Fibroblast of pulmonary artery (primary cell): ENCODE results near the gene PODNL1.

Source experiments
- DNase-seq: peaks from one replicate; pipeline ENCODE4 v3.0.0-alpha.2; 2010; ENCODE audit warnings: low read depth
- H3K4me3 ChIP-seq: replicated peaks from 2 replicates; pipeline ENCODE4 v1.5.1; 2011; ENCODE audit warnings: low read depth, mild to moderate bottlenecking, control low read depth, low read length, moderate library complexity
- TF ChIP-seq, protein P1 (sequence below): IDR thresholded peaks from 2 replicates; pipeline ENCODE4 v1.5.1; 2011; ENCODE audit warnings: mild to moderate bottlenecking, control low read depth, low read length, inconsistent platforms; ENCODE audit errors: missing control alignments

PODNL1 gene, protein sequence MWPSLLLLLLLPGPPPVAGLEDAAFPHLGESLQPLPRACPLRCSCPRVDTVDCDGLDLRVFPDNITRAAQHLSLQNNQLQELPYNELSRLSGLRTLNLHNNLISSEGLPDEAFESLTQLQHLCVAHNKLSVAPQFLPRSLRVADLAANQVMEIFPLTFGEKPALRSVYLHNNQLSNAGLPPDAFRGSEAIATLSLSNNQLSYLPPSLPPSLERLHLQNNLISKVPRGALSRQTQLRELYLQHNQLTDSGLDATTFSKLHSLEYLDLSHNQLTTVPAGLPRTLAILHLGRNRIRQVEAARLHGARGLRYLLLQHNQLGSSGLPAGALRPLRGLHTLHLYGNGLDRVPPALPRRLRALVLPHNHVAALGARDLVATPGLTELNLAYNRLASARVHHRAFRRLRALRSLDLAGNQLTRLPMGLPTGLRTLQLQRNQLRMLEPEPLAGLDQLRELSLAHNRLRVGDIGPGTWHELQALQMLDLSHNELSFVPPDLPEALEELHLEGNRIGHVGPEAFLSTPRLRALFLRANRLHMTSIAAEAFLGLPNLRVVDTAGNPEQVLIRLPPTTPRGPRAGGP

DNA sequence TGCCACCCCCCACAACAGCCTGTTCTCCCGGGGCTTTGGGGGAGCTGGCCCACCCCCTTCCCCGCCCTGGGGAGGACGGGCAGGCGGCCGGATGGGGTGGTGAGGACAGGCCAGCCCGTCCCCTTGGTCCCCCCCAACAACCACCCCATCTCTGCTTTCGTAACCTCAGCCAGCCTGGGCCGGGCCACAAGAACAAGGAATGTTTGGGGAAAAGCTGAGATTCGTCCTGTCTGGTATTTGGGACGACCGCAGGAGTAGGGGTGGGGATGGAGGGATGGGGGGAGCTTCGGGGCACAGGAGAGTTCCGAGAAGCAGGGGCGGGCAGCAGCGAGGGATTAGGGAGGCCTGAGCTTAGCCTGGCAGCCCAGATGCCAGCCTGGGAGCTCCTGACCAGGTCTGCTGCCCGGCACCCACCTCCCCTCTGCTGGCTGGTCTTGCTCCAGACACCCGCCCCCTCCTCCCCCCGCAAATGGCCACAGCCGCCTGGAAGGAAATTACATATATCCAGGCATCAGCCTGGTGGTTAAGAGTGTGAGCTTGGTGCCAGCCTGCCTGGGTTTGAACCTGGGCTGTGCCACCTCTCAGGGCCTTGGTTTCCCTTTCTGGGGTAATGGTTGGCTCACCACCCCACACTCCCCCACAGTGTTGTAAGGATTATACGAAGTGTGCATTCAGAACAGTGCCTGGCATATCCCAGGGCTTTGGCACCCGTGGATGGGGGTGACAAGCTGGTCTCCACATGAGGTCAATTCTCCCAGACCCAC lies at the start of gene PODNL1:
Gene PODNL1 (minus strand): TSS at position 117 of the 764 bp plus-strand sequence. CDS start 236 bp downstream, outside the sequence.
- H3K4me3 ChIP-seq: peak within 1 kb of the TSS; percentile 35
- TF ChIP-seq, protein P1, sequence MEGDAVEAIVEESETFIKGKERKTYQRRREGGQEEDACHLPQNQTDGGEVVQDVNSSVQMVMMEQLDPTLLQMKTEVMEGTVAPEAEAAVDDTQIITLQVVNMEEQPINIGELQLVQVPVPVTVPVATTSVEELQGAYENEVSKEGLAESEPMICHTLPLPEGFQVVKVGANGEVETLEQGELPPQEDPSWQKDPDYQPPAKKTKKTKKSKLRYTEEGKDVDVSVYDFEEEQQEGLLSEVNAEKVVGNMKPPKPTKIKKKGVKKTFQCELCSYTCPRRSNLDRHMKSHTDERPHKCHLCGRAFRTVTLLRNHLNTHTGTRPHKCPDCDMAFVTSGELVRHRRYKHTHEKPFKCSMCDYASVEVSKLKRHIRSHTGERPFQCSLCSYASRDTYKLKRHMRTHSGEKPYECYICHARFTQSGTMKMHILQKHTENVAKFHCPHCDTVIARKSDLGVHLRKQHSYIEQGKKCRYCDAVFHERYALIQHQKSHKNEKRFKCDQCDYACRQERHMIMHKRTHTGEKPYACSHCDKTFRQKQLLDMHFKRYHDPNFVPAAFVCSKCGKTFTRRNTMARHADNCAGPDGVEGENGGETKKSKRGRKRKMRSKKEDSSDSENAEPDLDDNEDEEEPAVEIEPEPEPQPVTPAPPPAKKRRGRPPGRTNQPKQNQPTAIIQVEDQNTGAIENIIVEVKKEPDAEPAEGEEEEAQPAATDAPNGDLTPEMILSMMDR: no peak
- DNase-seq: peak; percentile 64

DNA sequence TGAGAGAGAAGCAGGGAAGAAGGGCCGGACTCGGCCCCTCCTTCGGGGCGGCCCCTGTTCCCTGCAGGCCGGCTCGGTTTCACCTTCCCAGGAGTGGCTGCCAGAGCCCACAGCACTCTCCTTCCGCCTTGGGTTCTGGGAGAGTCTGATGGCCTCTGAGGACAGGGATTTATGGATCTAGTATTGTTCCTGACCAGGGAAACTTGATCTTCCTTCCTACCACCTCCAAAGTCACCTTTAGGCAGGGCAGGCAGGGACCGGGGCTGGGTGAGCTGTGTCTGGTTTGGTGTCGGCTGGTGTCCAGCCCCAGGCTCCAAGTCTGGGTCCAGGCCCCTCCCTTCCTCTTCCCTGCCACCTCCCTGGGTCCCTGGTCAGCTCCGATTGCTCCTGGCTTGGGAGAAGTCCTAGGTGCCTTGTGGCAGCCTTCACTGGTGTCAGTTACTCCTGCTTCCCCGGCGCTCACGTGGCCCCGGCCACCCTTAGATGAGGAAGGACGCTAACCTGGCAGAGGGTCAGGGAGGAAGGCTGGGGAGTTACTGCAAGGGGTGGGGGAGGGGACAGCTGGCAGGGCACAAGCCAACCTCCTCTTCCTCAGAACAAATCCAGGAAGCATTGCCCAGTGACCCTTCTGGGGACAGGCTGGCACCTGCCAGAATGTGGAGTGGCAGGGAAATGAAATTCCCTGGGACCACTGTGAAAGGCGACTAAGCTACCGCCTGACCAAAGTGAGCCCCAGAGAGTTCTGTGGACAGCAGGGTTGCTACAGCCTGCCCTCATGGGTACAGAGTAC lies 49.1 kb upstream of the PODNL1 start:
- no peak for DNase-seq
- TF ChIP-seq, protein P1: no peak
- no peak overlapping the region for H3K4me3 ChIP-seq

DNA sequence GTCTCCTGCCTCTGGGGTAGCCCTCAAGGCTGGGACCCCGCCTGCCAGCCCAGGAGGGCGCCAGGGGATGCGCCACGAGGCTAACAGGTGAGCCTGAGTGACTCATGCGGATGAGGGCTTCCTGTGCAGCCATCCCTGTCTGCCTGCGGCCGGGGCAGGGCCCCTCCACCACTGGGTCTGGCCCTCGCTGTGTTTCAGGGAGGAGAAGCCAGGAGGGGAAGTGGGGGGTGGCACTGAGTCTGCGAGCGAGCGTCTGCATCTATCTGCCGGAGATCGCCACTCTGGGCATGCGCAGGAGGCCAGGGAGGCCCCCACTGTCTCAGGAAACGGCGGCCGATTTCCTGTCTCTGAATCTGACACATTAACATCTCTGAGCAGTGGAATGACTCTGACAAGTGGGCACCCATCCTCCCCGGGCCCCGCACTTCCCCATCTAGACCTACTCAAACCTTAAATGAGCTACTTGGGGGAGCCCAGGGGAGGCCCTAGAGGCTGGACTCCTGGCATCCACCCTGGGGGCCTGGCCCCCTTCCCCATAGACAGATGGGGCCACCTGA lies 48.2 kb upstream of the PODNL1 start:
- peak; percentile 74 for DNase-seq
- H3K4me3 ChIP-seq: no peak overlapping the region
- TF ChIP-seq, protein P1: no peak

DNA sequence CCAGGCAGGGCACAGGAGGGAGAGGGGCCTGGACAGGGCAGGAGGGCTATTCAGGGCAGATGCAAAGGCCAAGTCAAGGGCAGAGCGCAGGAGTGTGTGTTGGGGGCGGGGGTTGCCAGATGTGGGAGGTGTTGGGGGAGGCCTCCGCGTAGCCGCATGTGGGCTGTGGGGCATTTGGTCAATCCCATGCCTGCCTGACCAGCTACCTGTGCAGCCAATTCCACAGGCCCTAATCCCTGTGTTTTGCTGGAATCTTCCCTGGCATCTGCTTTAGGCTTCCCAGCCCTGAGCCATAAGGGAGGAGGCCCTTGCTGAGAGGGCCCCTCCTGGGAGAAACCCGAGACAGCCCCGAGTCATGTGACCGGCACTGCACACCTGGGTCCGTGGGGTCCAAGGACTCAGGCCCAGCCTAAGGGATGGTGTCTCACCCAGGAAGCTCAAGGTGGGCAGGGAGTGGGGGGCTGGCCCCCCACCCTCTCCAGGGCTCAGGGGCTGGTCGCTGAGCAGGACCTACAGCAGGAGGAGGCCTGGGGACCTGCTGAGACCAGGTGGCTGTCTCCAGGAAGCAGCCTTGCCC lies 47.6 kb upstream of the PODNL1 start:
- no peak for DNase-seq
- H3K4me3 ChIP-seq: no peak overlapping the region

DNA sequence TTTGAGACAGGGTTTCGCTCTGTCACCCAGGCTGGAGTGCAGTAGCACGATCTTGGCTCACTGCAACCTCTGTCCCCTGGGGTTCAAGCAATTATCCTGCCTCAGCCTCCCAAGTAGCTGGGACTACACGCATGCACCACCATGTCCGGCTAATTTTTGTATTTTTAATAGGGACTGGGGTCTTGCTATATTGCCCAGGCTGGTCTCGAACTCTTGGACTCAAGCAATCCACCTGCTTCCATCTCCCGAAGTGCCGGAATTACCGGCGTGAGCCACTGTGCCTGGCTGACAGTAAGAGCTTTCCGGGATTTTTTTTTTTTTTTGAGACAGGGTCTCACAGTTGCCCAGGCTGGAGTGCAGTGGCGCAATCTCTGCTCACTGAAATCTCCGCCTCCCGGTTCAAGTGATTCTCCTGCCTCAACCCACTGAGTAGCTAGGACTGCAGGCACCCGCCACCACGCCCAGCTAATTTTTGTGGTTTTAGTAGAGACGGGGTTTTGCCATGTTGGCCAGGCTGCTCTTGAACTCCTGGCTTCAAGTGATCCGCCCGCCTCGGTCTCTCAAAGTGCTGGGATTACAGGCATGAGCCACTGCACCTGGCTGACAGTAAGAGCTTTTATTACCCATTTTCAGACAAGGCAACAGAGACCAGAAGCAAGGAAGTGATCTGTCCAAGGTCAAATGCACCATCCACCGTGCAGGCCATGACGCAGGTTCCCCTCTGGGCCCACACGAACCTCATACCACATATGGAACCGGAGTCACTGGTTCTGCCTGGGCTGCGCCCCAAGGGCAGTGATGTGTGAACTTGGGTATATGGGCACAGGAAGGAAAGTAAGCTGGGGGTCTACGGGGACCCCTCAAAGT lies 46.9 kb upstream of the PODNL1 start:
- no peak overlapping the region for H3K4me3 ChIP-seq
- DNase-seq: no peak
- TF ChIP-seq, protein P1: no peak

More for the DNA sequence above, 47.6 kb upstream of the PODNL1 start:
- TF ChIP-seq, protein P1: no peak
